ENCODE data around the gene ARFRP1. TPM values are rescaled to one million over a fixed set of nuclear protein-coding genes. Genes with fewer than 3 reads are reported as not detected.
A peak's percentile ranks its signal among the peaks of the same experiment; 100 is the strongest.
"Not testable (repeated sequence)": the region's sequence is repeated elsewhere in the genome, so short reads cannot be mapped to it uniquely, and the experiment has no call there.

The ARFRP1 gene
- total RNA-seq, 1 donor from 2014 or later: 46.5 TPM

GRCh38 chr20:63686094-63686491 lies 21.7 kb downstream of the ARFRP1 start:
- intact Hi-C loops (cut with micrococcal nuclease): no loop called here

GRCh38 chr20:63685269-63686026 lies 22.3 kb downstream of the ARFRP1 start:
- ATAC-seq (no peak), DNase-seq (peak; percentile 35)
- intact Hi-C loops (cut with micrococcal nuclease): no loop called here

More at GRCh38 chr20:63686094-63686491, 21.7 kb downstream of the ARFRP1 start:
- DNase-seq: no peak
- ATAC-seq: no peak

DNA sequence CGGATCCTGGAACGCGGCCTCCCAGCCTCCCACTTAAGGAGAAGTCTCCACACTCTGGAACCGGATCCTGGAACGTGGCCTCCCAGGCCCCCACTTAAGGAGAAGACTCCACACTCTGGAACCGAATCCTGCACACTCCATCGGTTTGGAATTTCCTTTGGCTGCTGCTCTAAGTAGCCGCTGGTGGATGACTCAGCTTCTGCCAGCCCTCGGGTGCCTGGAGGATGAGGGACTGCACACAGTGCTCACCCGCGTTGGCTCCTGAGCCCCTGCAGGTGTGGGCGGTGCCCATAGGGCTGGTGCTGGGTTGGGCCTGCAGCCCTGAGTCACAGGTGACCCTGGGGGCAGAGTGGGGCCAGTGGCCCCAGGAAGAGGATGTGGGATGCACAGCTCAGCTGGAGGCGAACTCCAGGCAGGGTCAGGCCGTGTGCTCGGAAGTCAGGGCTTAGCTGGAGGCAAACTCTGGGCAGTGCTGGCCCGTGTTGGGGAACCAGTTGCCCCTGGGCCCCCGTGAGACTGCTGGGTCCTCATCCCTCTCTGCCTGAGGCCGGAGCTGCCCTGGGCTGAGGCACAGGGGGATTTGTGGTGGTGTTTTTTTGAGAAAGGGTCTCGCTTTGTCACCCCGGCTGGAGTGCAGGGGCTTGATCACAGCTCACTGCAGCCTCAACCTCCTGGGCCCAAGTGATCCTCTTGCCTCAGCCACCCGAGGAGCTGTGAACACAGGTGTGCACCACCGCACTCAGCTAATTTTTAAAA lies 25.2 kb downstream of the ARFRP1 start:
- ATAC-seq (peak; percentile 71), DNase-seq (peak; percentile 78)
- intact Hi-C loops (cut with micrococcal nuclease): no loop called here

DNA sequence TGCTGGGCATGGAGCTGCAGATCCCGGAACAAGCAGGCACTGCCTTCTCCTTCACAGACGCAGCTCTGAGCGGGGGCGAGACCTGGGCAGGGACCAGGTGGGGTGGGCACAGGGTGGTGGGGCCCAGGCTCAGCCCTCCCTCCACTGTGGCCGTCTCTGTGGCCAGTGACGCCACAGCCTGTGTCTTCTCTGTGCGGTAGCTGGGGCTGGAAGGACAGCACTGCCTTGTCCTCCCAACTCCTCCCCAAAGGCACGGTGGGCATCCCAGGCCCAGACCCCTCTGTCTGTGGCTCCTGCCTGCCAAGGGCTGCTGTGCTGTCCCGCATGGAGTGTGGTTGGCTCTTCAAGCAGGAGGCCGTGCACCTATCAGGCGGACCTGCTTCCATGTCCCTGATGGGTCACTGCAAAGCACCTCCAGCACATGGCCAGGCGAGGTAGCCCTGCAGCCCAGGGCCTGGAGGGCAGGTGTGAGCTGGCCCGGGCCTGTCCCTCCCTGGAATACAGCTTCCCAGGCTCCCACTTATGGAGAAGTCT lies 26.1 kb downstream of the ARFRP1 start:
- ATAC-seq: no peak
- intact Hi-C loops (cut with micrococcal nuclease): no loop called here

GRCh38 chr20:63680857-63681608 lies 26.7 kb downstream of the ARFRP1 start:
- no peak for ATAC-seq
- intact Hi-C loops (cut with micrococcal nuclease): no loop called here

More for the DNA sequence above, 26.1 kb downstream of the ARFRP1 start:
- DNase-seq: peak; percentile 27

DNA sequence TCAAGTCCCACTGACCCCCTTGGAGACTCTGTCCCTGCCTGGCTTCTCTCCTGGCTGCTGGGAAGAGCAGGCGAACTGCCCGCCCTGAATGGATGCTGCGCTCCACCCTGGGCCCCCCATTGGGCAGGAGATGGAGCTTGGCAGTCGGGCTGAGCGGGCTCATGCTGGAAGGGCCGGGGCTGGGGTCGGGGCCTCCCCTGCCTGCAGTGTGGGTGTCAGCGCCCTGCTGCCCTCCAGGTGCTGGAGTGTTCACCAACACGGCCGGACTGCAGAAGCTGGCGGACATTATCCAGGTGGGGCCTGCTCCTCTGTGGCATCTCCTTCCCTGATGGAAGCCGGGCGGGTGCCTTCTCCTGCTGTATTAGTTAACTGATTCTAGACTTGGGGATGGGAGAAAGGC lies 27.3 kb downstream of the ARFRP1 start:
- DNase-seq: no peak
- intact Hi-C loops (cut with micrococcal nuclease): no loop called here
- no peak for ATAC-seq

More at GRCh38 chr20:63680857-63681608, 26.7 kb downstream of the ARFRP1 start:
- peak; percentile 29 for DNase-seq

- intact Hi-C loops (cut with micrococcal nuclease): no loop called here
Measured at GRCh38 chr20:63679799-63680305, 27.9 kb downstream of the ARFRP1 start.

GRCh38 chr20:63678667-63679465 lies 28.9 kb downstream of the ARFRP1 start:
- intact Hi-C loops (cut with micrococcal nuclease): no loop called here
- DNase-seq (no peak), ATAC-seq (no peak)

More at GRCh38 chr20:63679799-63680305, 27.9 kb downstream of the ARFRP1 start:
- DNase-seq (no peak), ATAC-seq (no peak)

- DNase-seq: no peak
- no peak for ATAC-seq
- intact Hi-C loops (cut with micrococcal nuclease): no loop called here
Measured at GRCh38 chr20:63678071-63678470, 29.7 kb downstream of the ARFRP1 start.

- ATAC-seq: no peak
- intact Hi-C loops (cut with micrococcal nuclease): no loop called here
- DNase-seq: no peak
Measured at GRCh38 chr20:63675681-63676368, 32.0 kb downstream of the ARFRP1 start.

DNA sequence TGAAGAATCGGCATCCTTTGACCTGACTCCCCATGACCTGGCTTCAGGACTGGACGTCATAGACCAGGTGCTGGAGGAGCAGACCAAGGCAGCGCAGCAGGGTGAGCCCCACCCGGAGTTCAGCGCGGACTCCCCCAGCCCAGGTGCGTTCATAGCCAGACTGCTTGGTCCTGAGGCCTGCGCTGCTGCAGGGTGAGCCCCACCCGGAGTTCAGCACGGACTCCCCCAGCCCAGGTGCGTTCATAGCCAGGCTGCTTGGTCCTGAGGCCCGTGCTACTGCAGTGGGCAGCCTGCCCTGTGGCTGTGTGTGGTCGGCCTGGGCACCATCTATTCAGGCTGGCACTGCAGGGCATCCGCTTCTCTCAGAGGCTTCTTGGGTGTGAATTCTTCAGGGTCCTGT lies 33.8 kb downstream of the ARFRP1 start:
- ATAC-seq (no peak), DNase-seq (no peak)
- intact Hi-C loops (cut with micrococcal nuclease): no loop called here

DNA sequence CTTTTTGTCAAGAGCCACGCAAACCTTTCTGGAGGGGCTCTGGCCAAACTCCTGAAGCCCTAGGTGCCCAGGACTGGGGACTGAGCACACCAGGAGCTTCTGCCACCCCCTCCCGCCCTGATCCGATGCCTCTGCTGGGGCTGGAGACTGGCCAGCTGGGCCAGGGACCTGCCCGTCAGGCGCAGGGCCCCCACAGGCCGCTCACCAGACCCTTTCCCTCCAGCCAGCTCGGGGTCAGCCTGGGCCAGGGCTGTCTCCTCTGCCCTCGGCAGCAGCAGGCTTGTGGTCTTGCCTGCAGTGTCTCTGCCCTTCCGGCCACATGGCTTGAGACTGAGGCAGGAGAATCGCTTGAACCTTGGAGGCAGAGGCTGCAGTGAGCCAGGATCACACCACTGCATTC lies 35.1 kb downstream of the ARFRP1 start:
- intact Hi-C loops (cut with micrococcal nuclease): no loop called here
- ATAC-seq (no peak), DNase-seq (no peak)

- intact Hi-C loops (cut with micrococcal nuclease); DNase-seq; ATAC-seq: not testable (repeated sequence)
Measured at GRCh38 chr20:63671695-63672094, 36.1 kb downstream of the ARFRP1 start.

GRCh38 chr20:63668351-63668750 lies 39.4 kb downstream of the ARFRP1 start:
- DNase-seq (no peak), ATAC-seq (no peak)
- intact Hi-C loops (cut with micrococcal nuclease): no loop called here

- DNase-seq (no peak), ATAC-seq (no peak)
- intact Hi-C loops (cut with micrococcal nuclease): no loop called here
Measured at GRCh38 chr20:63667858-63668257, 39.9 kb downstream of the ARFRP1 start.

DNA sequence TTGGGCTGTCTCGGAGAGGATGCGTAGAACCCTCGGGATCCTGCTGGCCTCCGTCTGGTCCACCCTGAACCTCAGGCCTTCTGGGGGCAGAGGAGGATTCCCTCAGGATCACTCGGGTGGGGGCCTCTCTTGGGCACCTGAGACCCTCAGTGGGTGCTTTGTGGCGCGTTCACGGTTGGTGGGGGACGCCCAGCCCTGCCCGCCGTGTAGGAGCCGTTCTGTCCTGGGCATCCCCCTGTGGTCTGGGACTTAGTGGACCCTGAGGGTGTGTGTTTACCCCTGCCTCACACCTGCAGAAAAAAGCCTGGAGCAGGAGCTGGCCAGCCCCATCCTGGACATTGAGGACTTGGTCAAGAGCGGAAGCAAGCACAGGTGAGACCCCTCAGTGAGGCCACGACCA lies 42.1 kb downstream of the ARFRP1 start:
- ATAC-seq: no peak
- DNase-seq: no peak
- intact Hi-C loops (cut with micrococcal nuclease): no loop called here

DNA sequence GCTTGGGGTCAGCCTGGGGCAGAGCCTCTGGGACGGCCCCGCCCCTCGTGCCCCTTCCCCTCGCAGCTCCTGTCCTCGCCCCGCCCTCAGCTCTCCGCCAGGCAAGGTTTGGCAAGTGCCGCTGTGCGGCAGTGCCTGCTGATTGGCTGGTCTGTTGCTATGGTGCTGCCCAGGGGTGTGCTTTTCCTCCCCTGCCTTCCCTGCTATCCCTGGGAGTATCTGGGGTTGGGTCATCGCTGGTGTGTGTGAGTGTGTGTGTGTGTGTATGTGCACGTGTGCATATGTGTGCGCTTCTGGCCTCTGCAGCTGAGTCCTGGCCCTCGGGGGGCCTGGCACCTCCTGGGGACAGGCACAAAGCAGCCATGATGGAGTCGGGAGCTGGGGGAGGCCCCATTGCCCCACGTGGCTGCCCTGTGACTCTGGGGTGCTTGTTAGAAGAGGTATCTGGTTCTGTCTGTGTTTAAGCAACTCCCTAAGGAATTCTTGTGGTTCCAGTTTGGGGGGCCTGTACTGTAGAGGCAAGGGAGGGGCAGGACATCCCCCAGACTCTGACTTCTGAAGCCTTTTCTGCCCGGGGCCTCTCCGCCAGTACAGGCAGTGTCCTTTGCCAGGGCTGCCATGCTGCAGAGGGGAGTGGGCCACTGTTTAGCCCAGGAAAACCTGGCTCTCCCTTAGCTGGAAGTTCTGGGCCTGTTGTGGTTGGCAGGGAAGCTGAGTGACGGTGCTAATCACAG lies 42.7 kb downstream of the ARFRP1 start:
- ATAC-seq (no peak), DNase-seq (no peak)
- intact Hi-C loops (cut with micrococcal nuclease): no loop called here

All from left ventricle myocardium superior (tissue), 1 donor.